GM12878 (cell line): ENCODE data around the gene MRPS35.

ENCODE experiments used
- CEBPB ChIP-seq, 2 experiments: fragments of 150-350 bp in 1 of 2; IDR thresholded peaks; 2 replicates each; pipeline ENCODE4 v1.6.1; 2012 to 2014; ENCODE audit warnings: low read depth in 2 of 2, low read length in 2 of 2, borderline replicate concordance in 1 of 2, inconsistent platforms in 1 of 2
- CREB1 ChIP-seq: IDR thresholded peaks from 2 replicates; pipeline ENCODE4 v1.6.1; 2012; ENCODE audit warnings: low read depth, mild to moderate bottlenecking, inconsistent platforms
- CTCF ChIP-seq, 3 experiments: IDR thresholded peaks in 2 of 3; conservative IDR thresholded peaks in 1 of 3; 2 replicates each; pipeline ENCODE4 v1.5.1; 2011; ENCODE audit warnings: low read depth in 3 of 3, low read length in 3 of 3, mild to moderate bottlenecking in 3 of 3, control low read depth in 2 of 3, moderate library complexity in 2 of 3, inconsistent platforms in 1 of 3, mixed read lengths in 1 of 3; ENCODE audit not compliant: control insufficient read depth in 2 of 3, insufficient read depth in 1 of 3; ENCODE audit errors: extremely low read depth in 1 of 3
- KDM1A ChIP-seq: fragments of 200-600 bp; sonication (generic); IDR thresholded peaks from 2 replicates; pipeline ENCODE4 v1.6.1; 2016; ENCODE audit warnings: borderline replicate concordance
- MEF2B ChIP-seq: fragments of 450-650 bp; IDR thresholded peaks from 2 replicates; pipeline ENCODE4 v1.6.1; 2018; ENCODE audit warnings: mild to moderate bottlenecking, moderate library complexity; ENCODE audit not compliant: partially characterized antibody, poor library complexity, severe bottlenecking
- NFXL1 ChIP-seq: fragments of 450-650 bp; IDR thresholded peaks from 2 replicates; pipeline ENCODE4 v1.6.1; 2017; ENCODE audit warnings: antibody characterized with exemption, mild to moderate bottlenecking, borderline replicate concordance
- NR2C2 ChIP-seq: IDR thresholded peaks from 2 replicates; pipeline ENCODE4 v1.6.1; 2011; ENCODE audit warnings: borderline replicate concordance, low read depth; ENCODE audit not compliant: control insufficient read depth, insufficient read length
- PKNOX1 ChIP-seq: fragments of 450-650 bp; IDR thresholded peaks from 2 replicates; pipeline ENCODE4 v1.6.1; 2016; ENCODE audit warnings: mild to moderate bottlenecking
- POLR2A ChIP-seq: IDR thresholded peaks from 2 replicates; pipeline ENCODE4 v1.6.1; 2011; ENCODE audit warnings: low read depth, mild to moderate bottlenecking, low read length
- POLR2AphosphoS5 ChIP-seq: IDR thresholded peaks from 2 replicates; pipeline ENCODE4 v1.6.1; 2011; ENCODE audit warnings: mild to moderate bottlenecking, low read length, inconsistent platforms
- TARDBP ChIP-seq: IDR thresholded peaks from 2 replicates; pipeline ENCODE4 v1.6.1; 2016; ENCODE audit warnings: borderline replicate concordance

- no peak for TF ChIP-seq CTCF (IDR thresholded peaks at IDR 0.05 in 2 of 3, conservative IDR thresholded peaks at IDR 0.05 in 1 of 3; ENCODE audit: control insufficient read depth in 2 of 3, extremely low read depth in 1 of 3, insufficient read depth in 1 of 3, low read depth in 3 of 3, low read length in 3 of 3)
- no peak for TF ChIP-seq MEF2B
- TF ChIP-seq POLR2AphosphoS5: no peak
- TF ChIP-seq NR2C2: no peak
- TF ChIP-seq POLR2A: no peak
- no peak for TF ChIP-seq CREB1
- no peak for TF ChIP-seq TARDBP
- no peak for TF ChIP-seq PKNOX1
- TF ChIP-seq KDM1A: no peak
- TF ChIP-seq CEBPB (IDR thresholded peaks at IDR 0.05; ENCODE audit: borderline replicate concordance in 1 of 2, low read depth in 2 of 2, low read length in 2 of 2): no peak
- TF ChIP-seq NFXL1: no peak
These were observed 79.5 kb downstream of the MRPS35 start for GRCh38 chr12:27790179-27790578.
